K562 (cell line): ENCODE measurements around the gene GUCY2C. TPM values are rescaled to one million over a fixed set of nuclear protein-coding genes. Genes with fewer than 3 reads are reported as not detected.

Source experiments
- ATAC-seq: fragments of 200-7000 bp; cut with Tn5 transposase; 3 replicates; pipeline ENCODE4 v1.9.1; 2020; ENCODE audit warnings: moderate library complexity
- BruUV-seq: library from RNA; stranded (reverse); fragments of 400-500 nt; replicated peaks from 2 replicates; lab custom pipeline; 2021; lab: Mats Ljungman, UMichigan
- CTCF ChIA-PET: fragments of 300-600 bp; formaldehyde crosslinking; extraction: SDS; loops from one replicate; lab custom pipeline; 2021; ENCODE audit warnings: low intra/inter-chr PET ratio; lab: Yijun Ruan, JAX
- POLR2A ChIA-PET: fragments of 300-600, 350-650 bp; sonication (Branson Sonifier 250); formaldehyde crosslinking; extraction: SDS; loops from one replicate; lab custom pipeline; 2021; ENCODE audit warnings: antibody characterized with exemption, inconsistent platforms; lab: Yijun Ruan, JAX
- DNase-seq, 4 experiments: peaks; one replicate each; pipeline versions ENCODE4 v3.0.0 to v3.0.0-alpha.2; 2011 to 2018; ENCODE audit warnings: low spot score in 3 of 4, mixed read lengths in 3 of 4; ENCODE audit errors: extremely low read depth in 1 of 4
- FAIRE-seq: peaks from 2 replicates; lab custom pipeline; 2011; peaks lifted over from hg19 to GRCh38; lab: Jason Lieb, UNC
- H2AFZ ChIP-seq: 2 replicates; pipeline ENCODE4 v1.6.0; 2011; ENCODE audit warnings: low read depth, low read length, control low read depth, inconsistent platforms
- H3K27ac ChIP-seq: fragments of 200-600 bp; 3 replicates; pipeline ENCODE4 v1.8.0; 2011; ENCODE audit warnings: low read depth, mild to moderate bottlenecking, control low read depth, inconsistent platforms, low read length, moderate library complexity, mixed read lengths; ENCODE audit errors: extremely low read depth
- H3K27me3 ChIP-seq, 2 experiments: fragments of 300-600 bp in 1 of 2; 2 replicates in 1 of 2; 3 replicates in 1 of 2; pipeline versions ENCODE4 v1.6.0 to v1.8.0; 2011; ENCODE audit warnings: inconsistent platforms in 2 of 2, low read length in 2 of 2, mild to moderate bottlenecking in 1 of 2, mixed read lengths in 1 of 2, moderate library complexity in 1 of 2; ENCODE audit not compliant: control insufficient read depth in 2 of 2, insufficient read depth in 2 of 2
- H3K36me3 ChIP-seq: fragments of 300-600 bp; 3 replicates; pipeline ENCODE4 v1.8.0; 2011; ENCODE audit warnings: mild to moderate bottlenecking, low read length, inconsistent platforms; ENCODE audit not compliant: control insufficient read depth, insufficient read depth
- H3K4me1 ChIP-seq, 2 experiments: fragments of 200-600 bp in 1 of 2; replicated peaks in 1 of 2; 2 replicates in 1 of 2; 3 replicates in 1 of 2; pipeline versions ENCODE4 v1.5.1 to v1.8.0; 2011; ENCODE audit warnings: inconsistent platforms in 2 of 2, low read length in 2 of 2, mild to moderate bottlenecking in 1 of 2, mixed read lengths in 1 of 2, moderate library complexity in 1 of 2; ENCODE audit not compliant: control insufficient read depth in 2 of 2, insufficient read depth in 2 of 2
- H3K4me2 ChIP-seq: 2 replicates; pipeline ENCODE4 v1.6.1; 2011; ENCODE audit warnings: low read length, control low read depth, inconsistent platforms, mixed read lengths; ENCODE audit not compliant: insufficient read depth
- H3K4me3 ChIP-seq: fragments of 200-600 bp; sonication (generic), shearing (Covaris generic); 2 replicates; pipeline ENCODE4 v1.5.1; 2016; ENCODE audit warnings: control low read depth, inconsistent platforms
- H3K79me2 ChIP-seq: fragments of 200-600 bp; 3 replicates; pipeline ENCODE4 v1.8.0; 2011; ENCODE audit warnings: low read length, inconsistent platforms; ENCODE audit not compliant: control insufficient read depth, insufficient read depth
- H3K9ac ChIP-seq, 2 experiments: 2 replicates each; pipeline versions ENCODE4 v1.6.0 to v1.6.1; 2011; ENCODE audit warnings: low read depth in 2 of 2, low read length in 2 of 2, control low read depth in 1 of 2, inconsistent platforms in 1 of 2, mild to moderate bottlenecking in 1 of 2, mixed read lengths in 1 of 2; ENCODE audit not compliant: insufficient read depth in 1 of 2
- H3K9me1 ChIP-seq: one replicate; pipeline ENCODE4 v1.6.0; 2011; ENCODE audit warnings: inconsistent platforms, mild to moderate bottlenecking, low read length, moderate library complexity; ENCODE audit not compliant: control insufficient read depth, insufficient read depth
- H3K9me3 ChIP-seq: replicated peaks from 2 replicates; pipeline ENCODE4 v1.5.1; 2011; ENCODE audit warnings: low read depth, low read length, inconsistent platforms; ENCODE audit not compliant: control insufficient read depth, insufficient read depth
- H4K20me1 ChIP-seq: replicated peaks from 2 replicates; pipeline ENCODE4 v1.6.1; 2011; ENCODE audit warnings: low read length, inconsistent platforms, mixed read lengths; ENCODE audit not compliant: control insufficient read depth, insufficient read depth
- ASH1L ChIP-seq: fragments of 450-650 bp; IDR thresholded peaks from 2 replicates; pipeline ENCODE4 v1.6.1; 2018; ENCODE audit warnings: borderline replicate concordance, mild to moderate bottlenecking, low read depth; ENCODE audit not compliant: partially characterized antibody
- BACH1 ChIP-seq: fragments of 200-800 bp; sonication (Bioruptor generic); IDR thresholded peaks from 2 replicates; pipeline ENCODE4 v1.6.1; 2016; ENCODE audit warnings: missing genetic modification characterization, missing compliant biosample characterization
- GATA2 ChIP-seq: sonication (generic); formaldehyde crosslinking; IDR thresholded peaks from 2 replicates; pipeline ENCODE4 v1.4.0; 2020; ENCODE audit warnings: mild to moderate bottlenecking, missing genetic modification reagents
- LARP7 ChIP-seq: fragments of 450-650 bp; IDR thresholded peaks from 2 replicates; pipeline ENCODE4 v1.6.1; 2016
- MIER1 ChIP-seq: fragments of 450-650 bp; IDR thresholded peaks from 2 replicates; pipeline ENCODE4 v1.6.1; 2016; ENCODE audit warnings: antibody characterized with exemption, mild to moderate bottlenecking, low read depth
- PCBP2 ChIP-seq: fragments of 200-400 bp; formaldehyde crosslinking; IDR thresholded peaks from 2 replicates; pipeline ENCODE4 v1.6.1; 2018; ENCODE audit warnings: low read length, low read depth, mild to moderate bottlenecking, moderate library complexity; ENCODE audit not compliant: poor library complexity, severe bottlenecking
- POLR2A ChIP-seq: fragments of 450-650 bp; conservative IDR thresholded peaks from 2 replicates; pipeline ENCODE4 v1.6.1; 2016
- POLR2B ChIP-seq: fragments of 450-650 bp; IDR thresholded peaks from 2 replicates; pipeline ENCODE4 v1.6.1; 2018; ENCODE audit warnings: low read depth; ENCODE audit not compliant: partially characterized antibody
- SMARCA5 ChIP-seq: fragments of 450-650 bp; IDR thresholded peaks from 2 replicates; pipeline ENCODE4 v1.6.1; 2016
- ZFP1 ChIP-seq: fragments of 450-650 bp; formaldehyde crosslinking; IDR thresholded peaks from 2 replicates; pipeline ENCODE4 v1.4.0; 2020; ENCODE audit warnings: mild to moderate bottlenecking, mixed read lengths
- ZNF12 ChIP-seq: sonication (generic); formaldehyde crosslinking; IDR thresholded peaks from 2 replicates; pipeline ENCODE4 v1.4.0; 2020; ENCODE audit warnings: mild to moderate bottlenecking, missing genetic modification reagents
- ZNF354B ChIP-seq: fragments of 250-450 bp; sonication (Bioruptor Pico); IDR thresholded peaks from 2 replicates; pipeline ENCODE4 v1.4.0; 2020
- ZSCAN29 ChIP-seq: fragments of 450-650 bp; IDR thresholded peaks from 2 replicates; pipeline ENCODE4 v1.6.1; 2017
- WGBS: fragments of 100-300 bp; shearing (Covaris generic); methylation state at CpG from one replicate; pipeline ENCODE4 v1.1.6; 2016; ENCODE audit warnings: low coverage, mixed read lengths; ENCODE audit not compliant: insufficient coverage; ENCODE audit errors: missing lambda C conversion rate; 5-methylcytosine and 5-hydroxymethylcytosine counted together
- in situ Hi-C: fragments of 300-500 bp; cut with MboI; formaldehyde crosslinking; loops from 4 replicates; pipeline ENCODE4 v1.15.0; 2018; ENCODE audit warnings: inconsistent platforms, mixed read lengths
- intact Hi-C: fragments of 100-400 bp; cut with micrococcal nuclease; formaldehyde crosslinking; loops from 2 replicates; pipeline ENCODE4 v1.14.2; 2022
- polyA plus RNA-seq, 8 experiments: library from polyadenylated mRNA; depleted of rRNA in 4 of 8; stranded (reverse) in 5 of 8; unstranded in 3 of 8; fragments of >200 nt; fragmentation: Nextera tagmentation in 2 of 8; fragmentation: Illumina TruSeq in 1 of 8; extraction: Ambion mirVana in 2 of 8; extraction: Trizol in 1 of 8; gene quantifications; 2 replicates each; pipeline versions ENCODE4 v1.2.1 to v1.2.3, GENCODE V29; 2011 to 2014; ENCODE audit warnings: inconsistent platforms in 1 of 8, missing spikeins in 1 of 8
- total RNA-seq, 7 experiments: library from RNA; depleted of rRNA in 6 of 7; stranded (reverse); fragments of >200 nt in 6 of 7; fragmentation: Illumina TruSeq in 2 of 7; extraction: Trizol in 2 of 7; gene quantifications; 2 replicates each; pipeline versions ENCODE4 v1.2.1 to v1.2.3, GENCODE V29; 2011 to 2021; ENCODE audit warnings: low replicate concordance in 1 of 7
- TF ChIP-seq, protein P1 (sequence below): sonication (generic); formaldehyde crosslinking; IDR thresholded peaks from 2 replicates; pipeline ENCODE4 v1.8.0; 2022; ENCODE audit warnings: missing genetic modification reagents, mild to moderate bottlenecking, borderline replicate concordance
- TF ChIP-seq, protein P2 (sequence below): fragments of 200-400 bp; formaldehyde crosslinking; IDR thresholded peaks from 2 replicates; pipeline ENCODE4 v1.6.1; 2017; ENCODE audit warnings: mild to moderate bottlenecking, low read depth, low read length, moderate library complexity
- TF ChIP-seq, protein P3 (sequence below): IDR thresholded peaks from 3 replicates; pipeline ENCODE4 v1.6.1; 2011; ENCODE audit warnings: borderline replicate concordance, mild to moderate bottlenecking, moderate library complexity; ENCODE audit not compliant: insufficient read length; ENCODE audit errors: extremely low read depth

Gene GUCY2C
- total and polyA plus RNA-seq, 9 of the 15 experiments (the other 6 are each of a cell fraction or from before 2014, with no cell fraction given): 0.01 to 0.05 (median 0.04) TPM; not detected in 6

DNA sequence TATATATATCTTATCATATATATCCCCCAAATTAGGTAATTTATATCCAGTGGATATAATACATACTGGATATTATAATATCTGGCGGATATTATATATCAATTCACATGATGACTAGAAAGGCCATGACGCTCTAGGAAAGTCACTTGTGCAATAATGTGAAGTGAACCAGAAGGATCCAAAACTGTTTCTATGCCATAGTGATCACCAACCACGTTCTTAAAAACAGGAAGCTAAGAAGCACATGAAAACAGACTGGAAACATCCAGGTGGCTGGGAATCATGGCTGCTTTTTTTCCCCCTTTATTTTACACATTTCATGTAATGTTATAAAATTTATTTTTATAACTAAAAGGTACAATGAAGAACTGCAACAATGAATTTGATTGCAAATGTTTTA is 1.4 kb downstream of the GUCY2C start (continued):
- TF ChIP-seq LARP7 (no peak), BACH1 (no peak), GATA2 (CRISPR knock-in tag) (no peak)

DNA sequence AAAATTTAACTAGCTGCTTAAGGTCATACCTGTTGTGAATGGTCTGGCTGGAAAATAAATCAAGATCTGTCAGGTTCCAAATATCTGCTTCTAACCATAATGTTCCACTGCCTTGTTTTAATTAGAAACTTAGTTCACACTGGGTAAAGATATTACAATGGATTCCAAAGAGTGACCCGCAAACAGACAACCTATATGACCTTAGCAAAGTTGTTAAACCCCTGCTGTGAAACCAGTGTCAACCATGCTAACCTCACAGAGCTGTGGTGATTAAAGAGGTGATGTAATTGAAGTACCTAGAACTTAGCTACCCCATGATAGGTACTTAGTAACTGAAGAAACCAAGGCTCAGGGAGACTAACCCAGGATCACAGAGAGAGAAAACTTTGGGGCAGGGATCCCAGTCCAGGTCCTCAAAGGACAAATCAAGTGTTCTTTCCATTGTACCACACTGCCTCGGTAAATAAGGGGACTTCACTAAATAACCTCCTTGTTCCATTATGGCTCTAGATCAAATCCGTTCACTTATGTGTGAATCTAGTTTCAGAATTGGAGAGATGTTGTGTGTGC is 2.2 kb downstream of the GUCY2C start:
- Histone ChIP-seq H3K4me3 (no peak overlapping the region), H3K36me3 (no peaks in the 10 kb centered on the region), H3K9me1 (no peaks in the 10 kb centered on the region), H3K27ac (no peak overlapping the region), H3K9me3 (no peaks in the 10 kb centered on the region), H3K27me3 (no peaks in the 10 kb centered on the region), H2AFZ (no peak overlapping the region), H3K9ac (no peak overlapping the region), H4K20me1 (no peaks in the 10 kb centered on the region), H3K4me1 (no peaks in the 10 kb centered on the region), H3K4me2 (no peak overlapping the region), H3K79me2 (no peaks in the 10 kb centered on the region)
- BruUV-seq: no TSS peak
- FAIRE-seq: no peak
- CTCF ChIA-PET: no interaction called here
- in situ Hi-C loops: no loop called here
- 0% methylated on average over 3 of the region's 3 CpGs for WGBS
- intact Hi-C loops: no loop called here
- POLR2A ChIA-PET: no interaction called here
- no peak for ATAC-seq
- no peak for DNase-seq
- TF ChIP-seq SMARCA5: no peak
- no peak for TF ChIP-seq ZNF354B (CRISPR knock-in tag)
- TF ChIP-seq ASH1L: no peak
- no peak for TF ChIP-seq POLR2A
- TF ChIP-seq, protein P1, sequence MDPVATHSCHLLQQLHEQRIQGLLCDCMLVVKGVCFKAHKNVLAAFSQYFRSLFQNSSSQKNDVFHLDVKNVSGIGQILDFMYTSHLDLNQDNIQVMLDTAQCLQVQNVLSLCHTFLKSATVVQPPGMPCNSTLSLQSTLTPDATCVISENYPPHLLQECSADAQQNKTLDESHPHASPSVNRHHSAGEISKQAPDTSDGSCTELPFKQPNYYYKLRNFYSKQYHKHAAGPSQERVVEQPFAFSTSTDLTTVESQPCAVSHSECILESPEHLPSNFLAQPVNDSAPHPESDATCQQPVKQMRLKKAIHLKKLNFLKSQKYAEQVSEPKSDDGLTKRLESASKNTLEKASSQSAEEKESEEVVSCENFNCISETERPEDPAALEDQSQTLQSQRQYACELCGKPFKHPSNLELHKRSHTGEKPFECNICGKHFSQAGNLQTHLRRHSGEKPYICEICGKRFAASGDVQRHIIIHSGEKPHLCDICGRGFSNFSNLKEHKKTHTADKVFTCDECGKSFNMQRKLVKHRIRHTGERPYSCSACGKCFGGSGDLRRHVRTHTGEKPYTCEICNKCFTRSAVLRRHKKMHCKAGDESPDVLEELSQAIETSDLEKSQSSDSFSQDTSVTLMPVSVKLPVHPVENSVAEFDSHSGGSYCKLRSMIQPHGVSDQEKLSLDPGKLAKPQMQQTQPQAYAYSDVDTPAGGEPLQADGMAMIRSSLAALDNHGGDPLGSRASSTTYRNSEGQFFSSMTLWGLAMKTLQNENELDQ: no peak
- TF ChIP-seq, protein P2, sequence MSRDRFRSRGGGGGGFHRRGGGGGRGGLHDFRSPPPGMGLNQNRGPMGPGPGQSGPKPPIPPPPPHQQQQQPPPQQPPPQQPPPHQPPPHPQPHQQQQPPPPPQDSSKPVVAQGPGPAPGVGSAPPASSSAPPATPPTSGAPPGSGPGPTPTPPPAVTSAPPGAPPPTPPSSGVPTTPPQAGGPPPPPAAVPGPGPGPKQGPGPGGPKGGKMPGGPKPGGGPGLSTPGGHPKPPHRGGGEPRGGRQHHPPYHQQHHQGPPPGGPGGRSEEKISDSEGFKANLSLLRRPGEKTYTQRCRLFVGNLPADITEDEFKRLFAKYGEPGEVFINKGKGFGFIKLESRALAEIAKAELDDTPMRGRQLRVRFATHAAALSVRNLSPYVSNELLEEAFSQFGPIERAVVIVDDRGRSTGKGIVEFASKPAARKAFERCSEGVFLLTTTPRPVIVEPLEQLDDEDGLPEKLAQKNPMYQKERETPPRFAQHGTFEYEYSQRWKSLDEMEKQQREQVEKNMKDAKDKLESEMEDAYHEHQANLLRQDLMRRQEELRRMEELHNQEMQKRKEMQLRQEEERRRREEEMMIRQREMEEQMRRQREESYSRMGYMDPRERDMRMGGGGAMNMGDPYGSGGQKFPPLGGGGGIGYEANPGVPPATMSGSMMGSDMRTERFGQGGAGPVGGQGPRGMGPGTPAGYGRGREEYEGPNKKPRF: no peak
- no peak for TF ChIP-seq PCBP2
- no peak for TF ChIP-seq ZNF12 (CRISPR knock-in tag)
- no peak for TF ChIP-seq POLR2B
- no peak for TF ChIP-seq MIER1
- TF ChIP-seq ZFP1 (CRISPR knock-in tag): no peak
- no peak for TF ChIP-seq ZSCAN29
- TF ChIP-seq, protein P3, sequence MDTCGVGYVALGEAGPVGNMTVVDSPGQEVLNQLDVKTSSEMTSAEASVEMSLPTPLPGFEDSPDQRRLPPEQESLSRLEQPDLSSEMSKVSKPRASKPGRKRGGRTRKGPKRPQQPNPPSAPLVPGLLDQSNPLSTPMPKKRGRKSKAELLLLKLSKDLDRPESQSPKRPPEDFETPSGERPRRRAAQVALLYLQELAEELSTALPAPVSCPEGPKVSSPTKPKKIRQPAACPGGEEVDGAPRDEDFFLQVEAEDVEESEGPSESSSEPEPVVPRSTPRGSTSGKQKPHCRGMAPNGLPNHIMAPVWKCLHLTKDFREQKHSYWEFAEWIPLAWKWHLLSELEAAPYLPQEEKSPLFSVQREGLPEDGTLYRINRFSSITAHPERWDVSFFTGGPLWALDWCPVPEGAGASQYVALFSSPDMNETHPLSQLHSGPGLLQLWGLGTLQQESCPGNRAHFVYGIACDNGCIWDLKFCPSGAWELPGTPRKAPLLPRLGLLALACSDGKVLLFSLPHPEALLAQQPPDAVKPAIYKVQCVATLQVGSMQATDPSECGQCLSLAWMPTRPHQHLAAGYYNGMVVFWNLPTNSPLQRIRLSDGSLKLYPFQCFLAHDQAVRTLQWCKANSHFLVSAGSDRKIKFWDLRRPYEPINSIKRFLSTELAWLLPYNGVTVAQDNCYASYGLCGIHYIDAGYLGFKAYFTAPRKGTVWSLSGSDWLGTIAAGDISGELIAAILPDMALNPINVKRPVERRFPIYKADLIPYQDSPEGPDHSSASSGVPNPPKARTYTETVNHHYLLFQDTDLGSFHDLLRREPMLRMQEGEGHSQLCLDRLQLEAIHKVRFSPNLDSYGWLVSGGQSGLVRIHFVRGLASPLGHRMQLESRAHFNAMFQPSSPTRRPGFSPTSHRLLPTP: no peak
